Tibial nerve (tissue), 3 donors: ENCODE data around the gene TAF1C.

Source experiments
- EP300 ChIP-seq, 2 donors: sonication (generic); formaldehyde crosslinking; IDR thresholded peaks; one replicate each; pipeline ENCODE4 v1.6.1; 2017; ENCODE audit warnings: antibody characterized with exemption in 2 of 2, mild to moderate bottlenecking in 1 of 2
- POLR2A ChIP-seq, 2 donors: fragments of 450-650 bp; IDR thresholded peaks; one replicate each; pipeline ENCODE4 v1.6.1; 2017; ENCODE audit warnings: antibody characterized with exemption in 2 of 2, mild to moderate bottlenecking in 2 of 2, moderate library complexity in 2 of 2

DNA sequence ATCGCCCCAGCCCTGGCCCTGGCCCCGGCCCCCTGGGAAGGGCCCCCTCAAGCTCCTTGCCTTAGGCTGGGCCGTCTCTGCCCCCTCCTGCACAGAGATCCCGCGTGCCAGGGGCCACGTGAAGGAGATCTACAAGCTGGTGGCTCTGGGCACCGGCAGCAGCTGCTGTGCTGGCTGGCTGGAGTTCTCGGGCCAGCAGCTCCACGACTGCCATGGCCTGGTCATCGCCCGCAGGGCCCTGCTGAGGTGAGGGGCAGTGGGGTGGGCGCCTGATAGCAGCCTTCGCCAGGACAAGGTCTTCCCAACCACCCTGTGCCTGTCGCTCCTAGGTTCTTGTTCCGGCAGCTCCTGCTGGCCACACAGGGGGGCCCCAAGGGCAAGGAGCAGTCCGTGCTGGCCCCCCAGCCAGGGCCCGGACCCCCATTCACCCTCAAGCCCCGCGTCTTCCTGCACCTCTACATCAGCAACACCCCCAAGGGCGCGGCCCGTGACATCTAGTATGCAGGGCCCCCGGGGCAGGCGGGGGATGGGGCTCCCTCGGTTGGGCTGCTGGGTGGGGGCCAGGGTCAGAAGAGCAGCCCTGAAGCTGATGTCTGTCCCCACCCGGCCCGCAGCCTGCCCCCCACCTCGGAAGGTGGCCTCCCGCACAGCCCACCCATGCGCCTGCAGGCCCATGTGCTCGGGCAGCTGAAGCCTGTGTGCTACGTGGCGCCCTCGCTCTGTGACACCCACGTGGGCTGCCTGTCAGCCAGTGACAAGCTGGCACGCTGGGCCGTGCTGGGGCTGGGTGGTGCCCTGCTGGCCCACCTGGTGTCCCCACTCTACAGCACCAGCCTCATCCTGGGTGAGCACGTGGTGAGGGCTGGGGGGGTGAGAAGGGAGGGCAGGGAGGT, 8.6 kb upstream of the TAF1C start:
- TF ChIP-seq EP300 (IDR thresholded peaks at IDR 0.05) (no peak), POLR2A (IDR thresholded peaks at IDR 0.05) (no peak)
